T-helper 1 cell treated with Interleukin-12 subunit alpha and Interleukin-12 subunit beta and Interleukin-4 antibody, amounts not matched to agents 30 ng/mL and 1 ng/mL, for 36 hours (primary cell): ENCODE measurements around the gene TSPAN9. TPM values are rescaled to one million over a fixed set of nuclear protein-coding genes. Genes with fewer than 3 reads are reported as not detected.

ENCODE experiments used
- intact Hi-C: fragments of 100-400 bp; cut with micrococcal nuclease; formaldehyde crosslinking; loops from one replicate; pipeline ENCODE4 v1.15.1; 2024
- total RNA-seq: library from RNA; stranded (reverse); gene quantifications from 2 replicates; pipeline ENCODE4 v1.2.3, GENCODE V29; 2022

The TSPAN9 gene
- 0.05 TPM in 1 of 2 replicates, not detected in the other for total RNA-seq

DNA sequence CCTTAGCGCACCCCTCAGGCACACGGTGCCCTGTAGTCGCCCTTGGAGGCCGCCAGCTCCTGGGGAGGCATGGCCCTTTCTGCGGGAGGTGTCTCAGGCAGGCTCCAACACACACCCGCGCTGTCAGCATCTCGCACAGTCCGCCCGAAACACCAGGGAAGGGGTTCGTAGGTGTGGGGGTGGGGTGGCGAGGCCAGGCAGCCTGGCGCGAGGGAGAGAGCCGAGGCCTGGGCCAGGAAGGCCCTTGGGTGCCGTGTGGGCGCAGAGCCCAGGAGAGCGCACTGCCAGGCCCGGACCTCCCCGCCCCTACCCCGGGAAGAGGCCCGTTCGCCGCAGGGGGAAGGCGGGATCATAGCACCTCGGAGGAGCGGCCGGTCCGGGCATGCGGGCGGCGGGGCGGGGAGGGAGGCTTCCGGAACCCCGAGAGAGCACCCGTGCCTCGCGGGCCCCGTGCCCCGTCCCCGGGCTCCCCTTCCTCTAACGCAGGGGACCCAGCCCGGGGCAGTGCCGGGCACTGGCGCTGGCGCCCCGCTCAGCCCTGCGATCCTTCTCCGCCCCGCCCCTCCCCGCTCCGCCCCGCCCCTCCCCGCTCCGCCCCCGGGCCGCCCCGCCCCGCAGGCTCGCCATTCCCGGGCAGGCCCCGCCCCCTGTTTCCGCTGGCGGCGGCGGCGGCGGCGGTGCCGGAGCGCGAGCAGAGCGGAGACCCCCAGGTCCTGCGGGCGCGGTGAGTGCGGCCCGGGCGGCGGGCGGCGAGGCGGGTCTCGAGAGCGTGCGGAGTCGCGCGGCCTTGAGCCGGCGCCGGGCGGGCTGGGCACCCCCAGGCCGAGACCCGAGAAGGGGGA is at the start of gene TSPAN9:
TSPAN9 (plus strand) TSS at position 650 of the 842 bp plus-strand sequence. CDS start 123,815 bp downstream, outside the sequence.
- intact Hi-C loops: loop anchor here (10.0 kb wide), 1 partner anchor 678 kb away; the partner anchor contains the start of gene CRACR2A

GRCh38 chr12:3028108-3028507 is 49.1 kb upstream of the TSPAN9 start:
- intact Hi-C loops: no loop called here

DNA sequence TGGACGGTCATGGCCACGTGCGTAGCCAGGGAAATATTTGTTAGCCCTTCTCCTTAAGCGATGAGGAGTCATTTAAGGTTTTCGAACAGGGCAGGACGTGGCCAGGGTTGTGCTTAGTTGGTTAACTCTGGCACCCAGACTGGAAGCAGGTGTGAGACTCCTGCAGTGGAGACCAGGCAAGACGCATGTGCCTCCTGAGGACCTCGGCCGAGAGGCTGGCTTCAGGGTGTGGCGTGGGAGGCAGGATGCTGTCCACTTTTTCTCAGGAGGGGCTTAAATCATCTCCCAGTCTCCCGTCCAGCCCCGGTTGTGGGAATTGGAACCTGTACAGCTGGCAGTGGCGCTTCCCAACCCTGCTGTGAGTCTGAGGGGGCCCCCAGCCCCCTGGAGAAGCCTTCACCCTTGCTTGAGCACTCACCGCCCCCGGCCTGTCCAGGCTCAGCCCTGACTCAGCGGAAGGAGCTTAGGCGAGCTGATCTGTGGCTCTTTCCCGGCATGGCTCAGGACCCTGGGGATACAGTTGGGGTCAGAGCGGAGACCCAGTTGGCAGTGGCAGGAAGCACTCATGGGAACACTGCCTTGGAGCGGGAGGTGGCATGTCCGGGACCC is 46.3 kb upstream of the TSPAN9 start:
- intact Hi-C loops: no loop called here

DNA sequence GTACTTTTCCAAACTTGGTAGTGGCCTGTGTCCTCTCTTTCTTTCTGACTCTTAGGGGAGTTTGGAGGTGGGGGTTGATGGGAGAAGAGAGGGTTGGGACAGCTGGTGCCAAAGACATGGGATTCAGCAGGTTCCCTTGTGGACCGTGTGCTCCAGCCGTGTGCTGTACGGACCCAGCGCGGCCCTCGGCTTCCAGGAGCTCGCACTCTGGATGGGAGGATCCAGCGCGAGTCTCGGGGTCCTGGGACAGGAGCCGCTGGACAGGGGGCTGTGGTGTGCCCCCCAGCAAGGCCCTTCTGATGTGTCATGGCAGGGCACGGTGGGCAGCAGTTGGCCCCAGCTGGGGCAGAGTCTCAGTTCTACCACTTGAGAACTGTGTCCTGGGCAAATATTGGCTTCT is 45.0 kb upstream of the TSPAN9 start:
- intact Hi-C loops: no loop called here

DNA sequence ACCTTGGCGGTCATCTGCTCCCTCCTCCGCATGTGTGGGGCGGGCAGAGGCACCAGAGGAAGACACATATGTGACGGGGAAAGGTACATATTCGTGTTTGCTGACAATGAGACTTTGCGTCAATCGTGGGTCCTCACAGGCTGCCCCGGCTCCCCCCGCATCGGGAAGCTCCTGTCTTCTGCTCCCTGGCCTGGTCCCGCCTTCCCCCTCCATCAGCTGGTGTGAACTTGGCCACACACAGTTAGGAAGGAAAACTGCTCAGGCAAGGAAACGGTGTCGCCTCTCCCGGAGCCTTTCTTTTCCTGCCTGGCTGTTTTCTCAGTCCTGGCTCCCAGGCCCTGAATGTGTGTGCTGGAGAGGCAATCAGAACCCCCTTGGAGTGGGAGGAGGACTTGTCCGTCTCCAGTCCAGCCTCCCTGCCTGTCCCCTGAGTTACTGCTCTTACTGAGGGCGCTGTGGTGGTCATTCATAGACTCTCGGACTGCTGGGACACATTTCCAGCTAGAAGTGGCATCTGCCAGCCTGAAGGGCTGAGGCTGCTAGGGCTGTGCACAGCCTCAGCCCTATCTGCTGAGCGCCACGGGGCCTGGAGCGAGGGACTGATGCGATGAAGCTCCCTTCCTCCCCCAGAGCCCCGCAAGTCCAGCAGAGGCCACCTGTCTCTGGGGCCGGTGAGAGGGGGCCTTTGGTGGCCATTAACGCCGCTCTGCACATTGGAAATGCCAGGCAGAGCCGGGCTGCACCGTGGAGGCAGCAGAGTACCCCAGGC is 44.2 kb upstream of the TSPAN9 start:
- intact Hi-C loops: no loop called here

DNA sequence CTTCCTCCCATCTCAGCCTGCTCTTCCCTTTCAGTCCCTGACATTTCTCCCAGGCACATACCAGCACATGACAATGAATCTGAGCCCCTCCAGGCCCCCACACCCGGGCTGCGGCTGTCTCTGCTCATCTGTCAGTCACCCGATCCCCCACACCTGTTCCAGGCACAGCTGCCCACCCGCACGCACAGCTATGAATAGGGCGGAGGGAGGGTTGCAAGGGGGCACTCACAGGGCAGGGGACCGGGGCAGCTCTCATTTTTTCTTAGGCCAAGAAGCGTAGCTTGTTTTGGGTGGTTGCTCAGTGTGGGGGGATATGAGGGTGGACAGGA is 43.7 kb upstream of the TSPAN9 start:
- intact Hi-C loops: no loop called here

- intact Hi-C loops: no loop called here
Observed at GRCh38 chr12:3034067-3034750, 43.0 kb upstream of the TSPAN9 start.

- intact Hi-C loops: no loop called here
Observed at GRCh38 chr12:3035171-3035570, 42.0 kb upstream of the TSPAN9 start.

- intact Hi-C loops: no loop called here
Observed at GRCh38 chr12:3035815-3036702, 41.1 kb upstream of the TSPAN9 start.

DNA sequence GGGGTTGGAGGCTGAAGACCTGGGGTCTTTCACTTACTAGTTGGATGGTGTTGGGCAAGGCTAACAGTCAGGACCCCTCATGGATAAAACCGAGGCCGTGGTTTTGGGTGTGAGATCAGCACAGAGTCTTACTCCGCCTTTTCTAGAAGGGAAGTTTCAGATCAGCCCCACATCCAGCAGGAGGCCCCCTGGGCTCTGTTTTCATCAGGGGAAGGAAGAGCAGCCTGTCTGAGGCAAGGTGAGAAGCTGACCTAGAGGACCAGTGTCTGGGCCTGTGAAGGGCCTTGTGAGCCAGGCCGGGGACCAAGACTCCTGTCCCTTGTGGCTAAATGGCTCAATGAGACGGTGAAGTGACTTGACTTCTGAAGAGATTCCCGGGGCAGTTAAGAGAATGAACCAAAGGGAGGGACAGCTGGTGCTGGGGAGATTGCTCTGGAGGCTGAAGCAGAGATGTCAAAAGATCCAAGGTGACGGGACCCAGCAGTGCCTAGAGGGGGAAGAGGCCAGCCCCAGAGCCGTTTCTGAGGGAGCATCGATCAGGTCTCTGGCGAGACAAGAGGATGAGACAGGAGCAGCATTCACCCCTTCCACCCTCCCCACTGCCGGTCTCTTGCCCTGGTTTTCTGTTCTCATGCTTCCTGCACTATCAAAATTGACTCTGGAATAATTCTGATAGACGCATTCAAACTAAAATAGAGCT is 40.1 kb upstream of the TSPAN9 start:
- intact Hi-C loops: no loop called here

DNA sequence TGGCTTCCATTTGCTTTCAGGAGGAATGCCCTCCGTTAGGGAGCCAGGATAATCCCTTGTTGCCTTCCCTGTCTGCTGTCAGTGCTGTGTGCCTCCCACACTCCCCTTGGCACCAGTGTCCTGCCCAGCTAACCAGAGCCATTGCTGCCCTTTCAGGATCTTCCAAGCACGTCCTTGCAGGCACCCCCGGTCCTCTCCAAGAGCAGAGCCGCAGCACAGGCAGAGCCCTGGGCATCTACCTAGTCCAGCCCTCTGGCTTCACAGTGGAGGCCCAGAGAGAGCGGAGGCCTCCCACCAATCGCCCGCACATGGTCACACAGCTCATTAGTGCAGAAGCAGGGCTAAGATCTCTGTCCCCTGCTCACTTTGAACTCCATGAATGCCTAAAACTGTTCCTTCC is 39.0 kb upstream of the TSPAN9 start:
- intact Hi-C loops: no loop called here

DNA sequence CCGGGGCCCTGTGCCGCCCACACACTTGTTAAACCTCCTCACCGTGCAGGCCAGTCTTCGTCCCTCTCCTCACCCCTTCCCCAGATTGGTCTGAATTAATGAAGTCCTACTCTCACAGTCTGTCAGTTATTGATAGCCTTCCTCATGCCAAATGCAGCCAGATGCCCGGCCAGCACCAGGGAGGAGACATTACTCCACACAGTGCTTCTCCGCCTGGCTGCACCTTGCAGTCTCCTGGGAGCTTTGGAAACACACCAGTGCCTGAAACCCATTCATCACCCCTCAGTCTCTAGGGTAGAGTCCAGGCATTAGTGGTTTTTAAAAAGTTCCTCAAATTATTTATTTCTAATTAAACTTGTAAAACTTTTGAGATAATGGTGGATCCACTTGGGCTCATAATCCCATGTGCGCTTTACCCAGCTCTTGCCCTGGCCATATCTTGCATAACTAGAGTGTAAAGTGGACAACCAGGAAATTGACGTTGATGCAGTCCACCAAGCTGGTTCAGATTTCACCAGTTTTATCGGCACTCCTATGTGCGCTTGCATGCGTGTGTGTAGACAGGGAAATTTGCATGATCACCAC is 38.2 kb upstream of the TSPAN9 start:
- intact Hi-C loops: no loop called here

GRCh38 chr12:3040026-3040656 is 37.0 kb upstream of the TSPAN9 start:
- intact Hi-C loops: loop anchor here (2.0 kb wide), 3 partner anchors 241 to 357 kb away; no protein-coding TSS in a partner anchor

- intact Hi-C loops: loop anchor here (1.0 to 2.0 kb wide), 7 partner anchors 151 to 358 kb away; partner anchors contain the start of genes ITFG2 and TULP3
Observed at GRCh38 chr12:3040663-3041544, 36.3 kb upstream of the TSPAN9 start.

DNA sequence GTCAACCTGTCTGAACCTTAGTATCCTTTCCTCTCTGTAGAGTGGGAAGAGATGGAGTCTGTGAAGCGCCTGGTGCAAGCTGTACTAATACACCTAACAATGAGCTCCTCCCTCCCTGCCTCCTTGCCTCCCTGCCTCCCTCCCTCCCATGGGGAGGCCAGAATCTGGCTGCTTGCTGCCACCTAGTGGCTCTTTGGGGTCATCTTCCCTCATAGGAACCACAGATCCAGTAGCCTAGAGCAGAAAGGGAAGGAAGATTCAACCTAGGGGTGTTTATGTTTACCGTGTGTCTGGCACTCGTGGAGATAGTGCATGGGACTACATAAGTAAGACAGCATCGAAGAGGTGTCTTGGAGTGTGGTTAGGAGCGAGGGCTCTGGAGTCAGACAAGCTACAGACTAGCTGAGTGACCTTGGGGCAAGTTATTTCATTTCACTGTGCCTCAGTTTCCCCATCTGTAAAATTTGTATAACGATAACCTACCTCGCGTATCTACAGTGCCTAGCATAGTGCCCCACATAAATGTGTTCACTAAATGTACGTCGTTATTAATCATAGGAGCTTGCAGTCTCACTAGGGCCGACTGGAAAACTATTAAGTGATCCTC is 35.5 kb upstream of the TSPAN9 start:
- intact Hi-C loops: loop anchor here (1.0 to 2.0 kb wide), 7 partner anchors 151 to 359 kb away; partner anchors contain the start of genes ITFG2 and TULP3

DNA sequence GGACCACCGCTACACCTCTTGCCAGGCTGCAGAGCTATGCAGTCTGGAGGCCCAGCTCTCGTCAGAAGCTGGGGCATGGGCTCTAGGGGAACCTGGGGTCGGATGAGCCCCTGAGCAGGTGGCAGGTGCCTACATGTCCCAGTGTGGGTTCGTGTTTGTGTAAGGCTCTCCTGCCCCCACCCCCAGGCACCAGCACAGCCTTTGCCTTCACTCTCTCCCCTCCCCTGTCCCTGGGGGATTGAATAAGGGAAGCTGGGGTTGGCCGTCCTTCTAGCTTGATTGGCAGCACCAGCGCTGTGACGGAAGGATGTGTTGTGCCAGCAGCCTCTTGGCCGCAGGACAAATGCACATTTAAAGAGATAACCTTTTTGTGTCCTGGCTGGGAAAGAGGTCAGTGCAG is 34.8 kb upstream of the TSPAN9 start:
- intact Hi-C loops: no loop called here

DNA sequence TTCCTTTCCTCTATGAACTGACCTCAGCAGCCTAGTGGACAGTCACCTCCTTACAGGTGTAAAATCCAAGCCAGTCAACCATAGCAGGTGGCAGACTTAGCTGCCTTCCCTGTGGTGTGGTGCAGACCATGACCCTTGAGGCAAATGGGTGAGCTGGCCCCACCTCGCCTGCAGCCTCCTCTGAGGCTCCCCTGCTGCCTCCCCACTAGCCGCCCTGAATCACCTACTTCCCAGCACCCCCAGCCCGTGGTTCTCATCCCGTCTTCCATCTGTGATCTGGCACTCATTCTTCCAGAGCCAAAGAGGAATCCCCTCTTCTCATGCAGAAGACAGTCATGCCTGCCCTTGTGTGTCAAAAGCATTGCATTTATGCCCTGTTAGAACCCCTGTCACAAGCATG is 34.4 kb upstream of the TSPAN9 start:
- intact Hi-C loops: no loop called here
